Thymus (tissue), 11 donors: ENCODE measurements around the gene JHY. TPM values are rescaled to one million over a fixed set of nuclear protein-coding genes. Genes with fewer than 3 reads are reported as not detected.

Source experiments
- DNase-seq, 9 donors: peaks; one replicate each; pipeline ENCODE4 v3.0.0-alpha.2; 2013; ENCODE audit warnings: low spot score in 9 of 9, low read depth in 6 of 9, missing footprints in 1 of 9
- H3K27ac ChIP-seq, 2 donors: one replicate each; pipeline ENCODE4 v1.5.1; 2013; ENCODE audit warnings: control low read depth in 1 of 2, low read depth in 1 of 2, low read length in 1 of 2, mild to moderate bottlenecking in 1 of 2, moderate library complexity in 1 of 2
- H3K27me3 ChIP-seq, 2 donors: one replicate each; pipeline ENCODE4 v1.5.1; 2013; ENCODE audit warnings: low read length in 1 of 2; ENCODE audit not compliant: control insufficient read depth in 2 of 2, insufficient read depth in 1 of 2
- H3K36me3 ChIP-seq, 2 donors: one replicate each; pipeline ENCODE4 v1.5.1; 2013; ENCODE audit warnings: low read length in 1 of 2, mild to moderate bottlenecking in 1 of 2, moderate library complexity in 1 of 2; ENCODE audit not compliant: control insufficient read depth in 2 of 2, insufficient read depth in 2 of 2
- H3K4me1 ChIP-seq, 2 donors: one replicate each; pipeline ENCODE4 v1.5.1; 2013; ENCODE audit warnings: low read length in 2 of 2; ENCODE audit not compliant: control insufficient read depth in 2 of 2, insufficient read depth in 2 of 2
- H3K4me3 ChIP-seq, 2 donors: one replicate each; pipeline ENCODE4 v1.5.1; 2013; ENCODE audit warnings: low read length in 2 of 2, control low read depth in 1 of 2, mild to moderate bottlenecking in 1 of 2
- H3K9me3 ChIP-seq, 2 donors: one replicate each; pipeline ENCODE4 v1.5.1; 2013; ENCODE audit warnings: low read length in 1 of 2, mild to moderate bottlenecking in 1 of 2; ENCODE audit not compliant: control insufficient read depth in 2 of 2, insufficient read depth in 1 of 2
- whole genome bisulfite sequencing: extraction: QIAGEN DNeasy Blood & Tissue Kit; methylation state at CpG from one replicate; pipeline ENCODE4 v1.1.7; 2013; 5-methylcytosine and 5-hydroxymethylcytosine counted together
- polyA plus RNA-seq: library from polyadenylated mRNA; stranded (reverse); fragments of 200-250 nt; gene quantifications from one replicate; pipeline ENCODE4 v1.2.3, GENCODE V29; 2013
- total RNA-seq: library from RNA; stranded (reverse); fragments of 120-200 nt; gene quantifications from one replicate; pipeline ENCODE4 v1.2.4, GENCODE V29; 2013
- donor health status: healthy.

The JHY gene
- total and polyA plus RNA-seq, 2 donors, result 1.5 to 4.0 TPM

GRCh38 chr11:122864386-122865115 is 18.0 kb upstream of the JHY start:
- H3K36me3 ChIP-seq, result no peaks in the 10 kb centered on the region
- H3K27me3 ChIP-seq, result no peaks in the 10 kb centered on the region
- no peaks in the 10 kb centered on the region for H3K9me3 ChIP-seq
- no peak overlapping the region for H3K4me3 ChIP-seq
- DNase-seq, result no peak
- 64% methylated on average over 7 of the region's 7 CpGs for WGBS
- H3K27ac ChIP-seq, result no peak overlapping the region
- H3K4me1 ChIP-seq, result no peaks in the 10 kb centered on the region

DNA sequence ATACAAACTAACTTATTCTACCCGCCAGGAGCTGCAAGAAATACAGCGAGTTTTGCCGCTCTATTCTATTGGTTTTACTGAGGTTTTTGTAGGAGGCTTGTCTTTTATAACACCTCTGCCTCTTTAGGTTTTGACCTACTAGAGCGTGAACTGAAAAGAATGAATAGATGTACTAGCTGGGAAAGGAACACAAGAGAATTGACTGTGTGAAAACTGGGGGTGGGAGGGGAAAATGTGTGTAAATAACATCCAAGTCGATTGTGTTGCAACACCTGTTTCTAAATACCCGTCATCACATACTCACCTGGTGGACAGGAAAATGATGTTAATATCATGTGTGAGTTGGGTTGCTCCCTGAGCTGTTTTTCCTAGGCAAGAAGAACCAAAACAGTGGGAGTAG is 12.9 kb upstream of the JHY start:
- no peaks in the 10 kb centered on the region for H3K36me3 ChIP-seq
- no peaks in the 10 kb centered on the region for H3K4me1 ChIP-seq
- DNase-seq, result no peak
- H3K9me3 ChIP-seq, result no peaks in the 10 kb centered on the region
- no peaks in the 10 kb centered on the region for H3K27me3 ChIP-seq
- WGBS, result 96% methylated on average over 6 of the region's 6 CpGs
- no peak overlapping the region for H3K27ac ChIP-seq
- H3K4me3 ChIP-seq, result no peak overlapping the region

DNA sequence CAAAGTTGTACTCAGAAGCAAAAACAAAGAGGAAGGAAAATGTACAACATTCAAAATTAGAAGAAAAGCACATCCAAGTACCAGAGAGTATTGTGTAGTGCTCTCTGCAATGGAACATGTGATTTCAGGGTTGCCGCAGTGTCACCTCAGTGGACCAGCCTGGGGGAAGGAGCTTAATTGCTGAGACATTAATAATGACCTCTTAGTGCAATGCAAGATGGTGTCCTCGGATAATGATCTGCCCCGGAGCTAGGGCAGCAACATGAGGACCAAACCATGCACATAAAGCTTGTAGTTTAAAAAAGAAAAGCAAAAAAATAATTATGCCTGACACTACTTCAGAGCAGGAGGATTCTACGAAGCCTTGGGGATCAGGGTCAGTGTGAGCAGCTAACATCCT is 11.3 kb upstream of the JHY start:
- DNase-seq, result no peak
- 97% methylated on average over 4 of the region's 4 CpGs for WGBS

DNA sequence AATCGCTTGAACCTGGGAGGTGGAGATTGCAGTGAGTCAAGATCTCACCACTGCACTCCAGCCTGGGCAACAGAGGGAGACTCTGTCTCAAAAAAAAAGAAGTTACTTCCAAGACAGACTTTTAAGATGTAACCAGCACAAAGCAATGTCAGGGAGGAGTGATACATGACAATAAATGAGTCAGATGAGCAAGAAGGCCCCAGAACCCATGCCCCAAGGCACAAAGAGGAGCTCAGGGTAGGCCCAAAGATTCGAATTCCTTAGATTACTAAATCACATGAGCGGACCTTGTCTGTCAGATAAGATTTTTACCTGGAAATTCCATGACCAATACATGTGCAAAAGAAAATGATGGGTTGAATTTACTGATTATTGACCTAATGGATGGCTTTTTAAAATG is 10.5 kb upstream of the JHY start:
- H3K4me1 ChIP-seq, result no peaks in the 10 kb centered on the region
- no peak overlapping the region for H3K27ac ChIP-seq
- 94% methylated on average over 3 of the region's 3 CpGs for WGBS
- H3K9me3 ChIP-seq, result no peaks in the 10 kb centered on the region
- no peak overlapping the region for H3K4me3 ChIP-seq
- no peaks in the 10 kb centered on the region for H3K36me3 ChIP-seq
- no peak for DNase-seq
- H3K27me3 ChIP-seq, result no peaks in the 10 kb centered on the region

More for the DNA sequence above, 11.3 kb upstream of the JHY start:
- Histone ChIP-seq H3K9me3 (no peaks in the 10 kb centered on the region), H3K4me3 (no peak overlapping the region), H3K27me3 (no peaks in the 10 kb centered on the region), H3K36me3 (no peaks in the 10 kb centered on the region), H3K27ac (no peak overlapping the region), H3K4me1 (no peaks in the 10 kb centered on the region)

- Histone ChIP-seq H3K4me1 (no peaks in the 10 kb centered on the region), H3K9me3 (no peaks in the 10 kb centered on the region), H3K4me3 (no peak overlapping the region), H3K27ac (no peak overlapping the region), H3K36me3 (no peaks in the 10 kb centered on the region), H3K27me3 (peaks cover 0 to 3% of the 10 kb centered on the region in 2 donors)
- DNase-seq, result no peak
- WGBS, result 88% methylated on average over 7 of the region's 7 CpGs
Measured at GRCh38 chr11:122874991-122875390, 7.6 kb upstream of the JHY start.

DNA sequence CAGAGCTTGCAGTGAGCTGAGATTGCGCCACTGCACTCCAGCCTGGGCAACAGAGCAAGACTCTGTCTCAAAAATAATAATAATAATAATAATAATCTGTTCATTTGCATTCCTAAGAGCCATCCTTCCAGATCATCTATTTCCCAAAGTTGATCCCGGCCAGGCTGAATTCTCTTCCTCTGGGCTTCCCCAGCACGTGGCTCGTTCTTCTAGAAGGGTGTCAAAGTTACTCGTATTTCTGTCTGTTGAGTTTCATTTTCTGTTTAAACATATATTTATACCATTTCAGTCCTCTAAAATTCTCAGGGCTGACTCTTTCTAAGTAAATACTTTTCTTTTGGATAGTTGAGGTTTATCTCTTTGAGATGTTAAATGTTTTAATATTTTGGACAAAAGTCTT is 4.8 kb upstream of the JHY start:
- DNase-seq, result no peak
- Histone ChIP-seq H3K4me3 (no peak overlapping the region), H3K27me3 (peaks cover 4 to 15% of the 10 kb centered on the region in 2 donors), H3K4me1 (no peaks in the 10 kb centered on the region), H3K36me3 (no peaks in the 10 kb centered on the region), H3K9me3 (no peaks in the 10 kb centered on the region), H3K27ac (no peak overlapping the region)
- 92% methylated on average over 5 of the region's 5 CpGs for WGBS

GRCh38 chr11:122879785-122880184 is 2.8 kb upstream of the JHY start:
- Histone ChIP-seq H3K27me3 (peaks cover 4 to 22% of the 10 kb centered on the region in 2 donors), H3K4me1 (peaks cover 3 to 6% of the 10 kb centered on the region in 2 donors), H3K4me3 (no peak overlapping the region), H3K27ac (no peak overlapping the region), H3K9me3 (no peaks in the 10 kb centered on the region), H3K36me3 (no peaks in the 10 kb centered on the region)
- no peak for DNase-seq
- WGBS, result 75% methylated on average over 4 of the region's 4 CpGs

DNA sequence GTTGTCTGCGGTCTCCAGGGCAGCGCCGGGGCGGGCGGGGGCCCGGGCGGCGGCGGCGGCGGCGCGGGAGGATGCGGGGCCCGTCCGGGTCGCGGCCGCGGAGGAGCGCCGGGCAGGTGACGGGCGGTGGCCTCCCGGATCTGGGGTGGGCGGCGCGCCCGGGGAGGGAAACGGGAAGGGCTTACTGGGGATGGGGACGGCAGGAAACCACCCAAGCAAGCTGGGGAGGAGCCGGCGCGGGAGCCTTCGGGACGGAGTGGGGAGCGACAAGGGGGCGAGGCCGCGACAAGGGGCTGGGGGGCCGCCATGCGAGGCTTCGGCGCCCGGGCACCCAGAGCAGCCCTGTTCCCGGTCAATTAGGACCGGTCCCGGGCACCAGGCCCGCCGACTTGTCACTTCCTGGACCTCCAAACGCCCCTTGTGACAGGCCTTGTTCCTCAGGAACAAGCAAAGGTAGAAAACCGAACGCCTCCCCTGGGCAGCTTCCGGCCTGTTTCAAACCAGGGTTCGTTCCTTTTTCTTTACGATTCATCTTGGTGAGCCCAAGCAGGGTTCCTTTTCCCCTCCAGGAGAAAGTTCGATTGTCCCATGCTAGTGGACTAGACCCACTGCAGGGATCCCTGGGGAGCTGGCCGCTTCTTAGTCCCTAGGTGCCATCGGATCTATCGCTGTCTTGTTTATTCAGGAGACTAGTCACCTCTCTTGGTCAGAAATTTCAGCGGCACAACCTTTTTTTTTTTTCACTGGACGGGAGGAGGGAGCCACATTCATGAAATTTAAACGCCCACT is 492 bp downstream of the JHY start:
- Histone ChIP-seq H3K4me1 (peaks cover 3 to 6% of the 10 kb centered on the region in 2 donors), H3K9me3 (no peaks in the 10 kb centered on the region), H3K4me3 (peak overlapping the region; percentile 64 to 82), H3K27me3 (peaks cover 4 to 22% of the 10 kb centered on the region in 2 donors), H3K36me3 (no peaks in the 10 kb centered on the region), H3K27ac (peak overlapping the region; percentile 59 to 84)
- WGBS, result under 1% methylated on average over 63 of the region's 63 CpGs
- peak in 8 of 9 donors; percentile 13 to 69 (median 38) for DNase-seq

DNA sequence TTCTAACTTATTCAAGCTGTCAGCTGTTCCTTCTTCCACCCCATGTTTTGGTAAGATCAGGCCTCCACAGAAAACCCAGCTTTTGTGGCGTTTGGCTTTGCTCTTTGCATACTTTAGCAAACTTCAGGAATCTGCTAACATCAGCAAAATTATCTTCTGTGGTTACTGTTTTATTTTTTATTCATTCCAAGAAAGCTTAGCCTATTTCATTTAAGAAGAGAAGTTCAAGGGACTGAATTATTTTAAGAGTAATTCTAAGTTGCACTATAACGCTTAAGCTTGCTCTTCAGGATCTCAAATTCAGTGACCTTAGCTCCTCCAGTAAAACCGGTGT is 1.1 kb downstream of the JHY start:
- DNase-seq, result no peak
- 63% methylated on average over 3 of the region's 3 CpGs for WGBS

More for the DNA sequence above, 1.1 kb downstream of the JHY start:
- H3K27me3 ChIP-seq, result peaks cover 4 to 22% of the 10 kb centered on the region in 2 donors
- peak overlapping the region; percentile 64 to 82 for H3K4me3 ChIP-seq
- H3K27ac ChIP-seq, result peak overlapping the region; percentile 33 to 59
- H3K36me3 ChIP-seq, result no peaks in the 10 kb centered on the region
- H3K4me1 ChIP-seq, result peaks cover 3 to 6% of the 10 kb centered on the region in 2 donors
- no peaks in the 10 kb centered on the region for H3K9me3 ChIP-seq
